ENCODE measurements around the gene CACFD1.
A peak's percentile ranks its signal among the peaks of the same experiment; 100 is the strongest.

Gene CACFD1

DNA sequence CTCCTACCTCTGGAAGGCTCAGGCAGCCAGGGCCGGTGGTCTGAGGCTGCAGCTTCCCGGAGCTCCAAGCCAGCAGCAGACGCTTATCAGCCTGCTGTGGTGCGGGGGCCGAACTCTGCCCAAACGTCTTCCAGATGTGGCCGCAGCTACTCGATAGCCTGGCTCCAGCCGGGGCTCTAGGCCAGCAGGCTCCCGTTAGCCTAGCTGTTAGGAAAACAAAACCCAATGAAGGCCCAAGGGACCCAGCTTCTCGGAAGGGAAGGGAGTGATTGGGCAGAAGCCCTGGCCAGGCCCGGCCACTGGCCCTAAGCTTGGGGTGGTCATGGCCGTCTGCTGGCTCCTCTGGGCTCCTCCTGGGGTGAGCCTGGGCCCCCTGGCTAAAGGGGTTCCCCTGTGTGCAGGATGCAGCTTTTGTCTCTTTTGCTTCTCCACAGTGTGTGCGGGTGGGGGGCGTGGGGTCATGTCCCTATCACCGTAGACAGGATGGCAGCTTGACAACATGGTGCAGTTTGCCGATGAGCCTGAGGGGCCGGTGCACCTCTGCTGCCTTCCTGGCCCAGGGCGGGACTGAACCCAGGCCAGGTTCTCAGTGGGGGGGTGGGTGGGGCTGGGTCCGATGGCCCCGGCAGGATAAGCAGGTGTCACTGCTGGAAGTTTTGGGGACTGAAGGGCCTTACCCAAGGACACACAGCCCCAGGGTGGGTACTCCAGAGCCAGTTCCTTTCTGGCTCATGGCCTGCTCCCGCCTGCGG lies 46.3 kb downstream of the CACFD1 start:
- no peak for DNase-seq

GRCh38 chr9:133506653-133507038 lies 46.9 kb downstream of the CACFD1 start:
- no peak for DNase-seq

DNA sequence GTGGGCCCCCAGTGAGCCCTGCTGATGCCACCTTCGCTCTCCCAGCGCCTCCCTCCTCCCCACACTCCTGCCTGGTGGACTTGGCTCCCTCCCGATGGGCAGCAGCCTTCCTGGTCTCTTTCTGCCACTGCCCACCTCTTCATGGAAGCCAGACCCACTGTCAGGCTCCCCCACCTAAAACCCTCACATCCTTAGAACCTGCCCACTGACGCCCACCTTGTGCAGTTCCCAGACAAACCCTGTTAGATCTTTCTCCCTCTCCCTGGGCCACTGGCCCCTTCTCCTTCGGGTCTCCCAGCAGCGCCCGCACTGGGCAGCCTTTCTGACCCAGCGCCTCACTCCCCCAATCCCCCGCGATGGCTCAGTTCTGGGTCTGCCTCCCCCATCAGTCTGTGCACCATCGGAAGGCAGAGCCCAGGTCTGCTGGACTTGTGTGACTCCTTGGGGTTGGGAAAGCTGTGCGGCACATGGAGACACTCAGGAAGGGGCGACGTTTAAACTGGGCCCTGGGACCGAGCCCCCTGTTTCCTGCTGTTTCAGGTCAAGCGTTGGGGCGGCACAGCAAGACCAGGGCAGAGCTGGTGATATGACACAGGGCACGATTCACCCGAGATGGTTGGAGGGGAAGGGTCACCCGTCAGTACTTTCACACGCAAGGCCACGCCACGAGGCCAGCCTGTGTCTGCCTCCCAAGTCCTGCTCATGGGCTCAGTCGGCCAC lies 47.6 kb downstream of the CACFD1 start:
- no peak for DNase-seq

DNA sequence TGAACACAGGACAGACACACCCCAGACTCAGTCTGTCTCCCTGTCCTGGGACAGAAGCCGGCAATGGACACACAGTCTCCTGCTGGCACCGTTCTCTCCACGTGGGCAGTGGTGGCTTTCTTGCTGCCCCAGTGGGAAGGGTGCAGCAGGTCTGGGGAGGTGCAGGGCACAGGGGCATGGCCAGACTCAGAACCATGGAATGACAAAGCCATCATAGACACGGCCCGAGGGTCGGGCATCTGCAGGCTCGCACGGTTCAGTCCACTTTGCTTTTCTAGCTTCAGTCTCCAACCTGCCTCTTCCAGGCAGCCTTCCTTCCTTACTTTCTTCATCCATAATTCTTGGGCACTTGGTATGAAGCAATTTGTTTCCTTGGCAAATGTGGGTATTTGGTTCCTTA lies 48.3 kb downstream of the CACFD1 start:
- DNase-seq = no peak

- DNase-seq = peak; percentile 66
Observed at GRCh38 chr9:133509179-133510083, 49.7 kb downstream of the CACFD1 start.

DNA sequence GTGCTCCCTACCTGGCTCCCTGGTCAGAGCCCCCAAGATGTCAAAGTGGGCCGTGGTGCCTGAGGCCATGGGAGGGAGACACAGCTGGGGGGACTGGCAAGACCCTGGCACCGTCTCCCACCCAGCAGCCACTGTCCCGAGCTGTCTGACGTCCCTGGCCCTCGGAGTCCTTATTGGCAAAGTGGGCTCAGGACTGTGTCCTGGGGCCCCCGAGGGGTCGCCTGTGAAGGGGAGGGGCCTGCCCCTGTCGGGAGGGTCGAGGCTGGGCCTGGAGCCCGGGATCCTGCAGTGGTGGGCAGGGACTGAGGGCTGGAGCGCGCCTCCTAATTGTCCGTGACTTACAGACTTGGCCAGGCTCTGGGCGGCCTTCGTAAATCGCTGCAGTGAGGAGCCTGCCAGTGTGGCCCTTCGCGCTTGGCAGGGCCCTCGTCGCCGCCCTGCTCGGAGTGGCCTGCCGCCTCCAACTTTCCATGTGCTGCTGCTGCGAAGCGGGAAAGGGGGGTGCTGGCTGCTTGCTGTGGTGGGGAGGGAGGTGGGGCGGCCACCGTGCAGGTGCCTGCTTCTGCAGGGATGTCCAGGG lies 51.2 kb downstream of the CACFD1 start:
- no peak for DNase-seq

- DNase-seq = no peak
Observed at GRCh38 chr9:133511607-133512006, 51.8 kb downstream of the CACFD1 start.

DNA sequence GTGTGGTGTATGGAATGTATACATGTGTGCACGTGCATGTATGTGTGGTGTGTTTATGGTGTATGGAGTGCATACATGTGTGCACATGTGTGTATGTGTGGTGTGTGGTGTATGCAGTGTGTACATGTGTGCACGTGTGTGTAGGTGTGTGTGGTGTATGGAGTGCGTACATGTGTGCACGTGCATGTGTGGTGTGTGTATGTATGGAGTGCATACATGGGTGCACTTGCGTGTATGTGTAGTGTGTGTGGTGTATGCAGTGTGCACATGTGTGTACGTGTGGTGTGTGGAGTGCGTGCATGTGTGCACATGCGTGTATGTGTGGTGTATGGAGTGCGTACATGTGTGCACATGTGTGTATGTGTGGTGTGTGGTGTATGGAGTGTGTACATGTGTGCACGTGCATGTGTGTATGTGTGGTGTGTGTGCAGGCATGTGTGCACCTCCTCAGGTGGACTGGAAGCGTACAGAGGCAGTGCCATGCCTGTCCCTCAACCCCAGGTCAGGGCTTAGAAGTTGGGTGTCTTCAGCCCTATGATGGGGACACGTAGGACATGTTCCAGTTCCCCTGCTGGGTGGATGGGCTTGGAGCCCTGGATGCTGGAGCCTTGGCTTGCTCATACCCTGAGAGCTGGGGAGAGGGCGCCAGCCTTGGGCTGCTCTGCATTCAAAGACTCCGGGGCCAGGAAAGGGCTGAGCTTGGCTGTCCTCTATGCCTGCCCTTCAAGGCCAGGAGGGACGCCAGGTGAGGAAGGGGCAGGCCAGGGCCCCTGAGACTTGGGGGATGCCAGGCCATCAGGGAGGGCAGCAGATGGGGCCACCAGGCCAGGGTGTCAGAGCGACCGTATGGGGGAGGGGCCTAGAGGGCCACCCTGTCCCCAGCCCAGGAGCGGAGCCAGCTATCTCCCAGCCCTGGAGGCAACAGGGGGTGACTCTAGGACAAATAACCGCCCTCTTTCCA lies 52.8 kb downstream of the CACFD1 start:
- no peak for DNase-seq

GRCh38 chr9:133513214-133514100 lies 53.7 kb downstream of the CACFD1 start:
- no peak for DNase-seq

DNA sequence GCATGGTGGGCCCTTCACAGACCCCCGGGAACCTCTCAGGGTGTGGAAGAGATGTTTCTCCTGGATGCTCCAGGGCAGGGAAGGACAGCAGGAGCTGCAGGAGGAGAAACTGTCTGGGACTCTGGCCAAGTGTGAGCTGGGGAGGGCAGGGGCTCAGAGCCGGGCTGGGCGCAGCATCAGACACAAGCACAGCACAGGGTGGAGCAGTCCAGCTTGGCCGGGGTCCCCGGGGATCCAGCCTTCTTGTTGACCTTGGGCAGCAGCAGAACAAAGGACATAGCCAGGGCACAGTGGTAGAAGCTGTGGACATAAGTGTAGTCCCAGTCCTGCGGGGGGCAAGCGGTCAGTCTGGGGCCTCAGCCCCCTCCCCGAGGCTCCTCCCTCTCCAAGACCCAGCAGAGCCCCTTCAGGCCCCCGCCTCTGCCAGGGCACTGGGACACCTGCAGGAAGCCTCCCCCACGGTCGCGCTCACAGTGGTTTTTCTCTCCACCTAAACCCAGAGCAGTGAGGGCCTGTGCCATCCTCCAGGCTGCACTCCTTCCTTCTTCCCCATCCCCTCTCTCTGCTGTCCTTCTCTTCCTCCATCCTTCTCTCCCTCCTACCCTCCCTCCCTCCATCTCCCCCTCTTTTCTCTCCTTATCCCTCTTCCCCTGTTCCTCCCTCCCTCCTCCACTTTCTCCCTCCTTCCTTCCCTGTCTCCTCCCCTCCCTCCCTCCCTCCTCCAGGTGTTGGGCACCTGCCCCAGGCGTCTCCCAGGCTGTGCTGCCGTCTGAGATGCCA lies 54.9 kb downstream of the CACFD1 start:
- DNase-seq = no peak

- no peak for DNase-seq
Observed at GRCh38 chr9:133515240-133515610, 55.4 kb downstream of the CACFD1 start.

DNA sequence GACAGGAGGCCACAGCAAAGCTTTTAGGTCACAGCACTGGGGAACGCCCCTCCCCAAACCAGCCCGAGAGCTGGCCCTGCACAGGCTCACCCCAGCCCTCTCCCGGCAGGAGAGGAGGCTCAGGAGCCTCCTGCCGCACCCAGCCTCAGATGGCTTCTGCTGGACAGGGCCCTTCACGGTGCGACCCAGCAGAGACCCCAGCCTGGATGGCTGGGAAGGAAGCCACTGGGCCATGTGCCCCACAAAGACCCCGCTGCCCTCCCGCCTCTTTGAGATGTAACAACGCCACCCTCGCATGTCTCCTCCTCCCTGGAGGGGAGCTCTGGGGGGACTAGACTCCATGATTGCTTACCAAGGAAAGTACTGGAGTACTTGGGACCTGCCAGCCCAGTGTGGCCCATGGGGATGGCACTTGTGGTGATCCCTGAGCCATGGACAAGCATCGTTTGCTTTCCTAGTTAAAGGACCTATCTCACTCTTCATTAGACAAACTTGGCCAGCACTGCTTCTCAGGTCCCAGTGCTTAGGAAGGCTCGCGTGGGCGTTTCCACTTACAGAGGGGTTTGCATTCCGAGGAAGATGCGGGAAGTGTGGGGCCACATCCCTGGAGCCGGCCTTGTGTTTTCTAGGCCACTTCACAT lies 56.0 kb downstream of the CACFD1 start:
- no peak for DNase-seq

- no peak for DNase-seq
Observed at GRCh38 chr9:133516256-133516960, 56.6 kb downstream of the CACFD1 start.

DNA sequence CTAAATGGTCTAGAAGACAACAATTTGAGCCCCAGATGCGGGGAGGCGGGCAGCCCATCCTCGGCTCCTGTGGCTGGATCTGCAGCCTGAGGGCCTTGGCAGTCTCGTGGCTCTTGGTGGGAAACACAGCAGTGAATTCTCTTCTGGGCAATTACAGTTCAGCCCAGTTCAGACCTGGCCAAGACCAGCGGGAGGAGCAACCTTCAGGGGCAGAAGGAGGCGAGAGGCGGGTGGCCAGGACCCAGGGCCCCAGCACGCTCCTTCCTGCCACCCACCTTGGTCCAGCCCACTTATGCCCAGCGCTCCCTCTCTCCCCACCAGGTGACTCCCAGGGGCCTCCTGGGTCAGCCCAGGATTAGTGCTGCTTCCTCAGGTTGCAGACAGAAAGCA lies 57.2 kb downstream of the CACFD1 start:
- no peak for DNase-seq

DNA sequence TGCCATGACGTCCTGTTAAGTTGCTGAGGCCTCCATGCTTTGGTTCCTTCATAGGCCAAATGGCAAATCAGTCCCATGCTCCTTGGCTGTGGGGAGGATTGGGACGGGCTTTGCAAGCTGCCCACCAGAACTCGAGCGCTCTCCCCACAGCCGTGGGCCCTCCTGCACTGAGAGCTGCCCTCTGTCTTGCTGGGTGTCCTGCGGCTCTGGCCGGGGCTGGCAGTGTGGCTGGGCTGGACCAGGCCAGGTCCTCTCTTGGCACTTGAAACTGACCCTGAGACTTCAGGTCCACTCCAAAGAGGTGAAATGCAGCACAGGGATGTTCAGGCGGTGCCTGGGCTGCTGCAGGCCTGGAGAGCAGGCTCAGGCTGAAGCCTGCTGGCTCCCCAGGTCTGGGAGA lies 57.9 kb downstream of the CACFD1 start:
- no peak for DNase-seq

DNA sequence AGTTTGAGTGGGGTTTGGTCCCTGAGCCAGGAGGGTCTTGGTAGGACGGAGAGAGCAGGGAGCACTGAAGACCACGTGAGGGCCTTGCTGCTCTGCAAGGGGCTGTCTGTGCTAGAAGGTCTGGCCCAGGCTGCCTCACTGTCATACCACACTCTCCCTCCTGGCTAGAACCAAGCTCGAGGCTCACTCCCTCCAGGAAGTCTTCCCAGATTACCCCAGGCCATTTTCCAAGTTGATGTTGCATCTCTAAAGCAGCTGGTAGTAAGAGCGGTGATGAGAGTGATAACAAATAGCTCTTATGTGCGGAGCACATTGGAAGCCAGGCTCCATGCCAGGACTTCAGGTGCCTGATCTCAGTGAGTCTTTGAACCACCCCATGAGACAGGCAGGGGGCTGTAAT lies 58.4 kb downstream of the CACFD1 start:
- no peak for DNase-seq

DNA sequence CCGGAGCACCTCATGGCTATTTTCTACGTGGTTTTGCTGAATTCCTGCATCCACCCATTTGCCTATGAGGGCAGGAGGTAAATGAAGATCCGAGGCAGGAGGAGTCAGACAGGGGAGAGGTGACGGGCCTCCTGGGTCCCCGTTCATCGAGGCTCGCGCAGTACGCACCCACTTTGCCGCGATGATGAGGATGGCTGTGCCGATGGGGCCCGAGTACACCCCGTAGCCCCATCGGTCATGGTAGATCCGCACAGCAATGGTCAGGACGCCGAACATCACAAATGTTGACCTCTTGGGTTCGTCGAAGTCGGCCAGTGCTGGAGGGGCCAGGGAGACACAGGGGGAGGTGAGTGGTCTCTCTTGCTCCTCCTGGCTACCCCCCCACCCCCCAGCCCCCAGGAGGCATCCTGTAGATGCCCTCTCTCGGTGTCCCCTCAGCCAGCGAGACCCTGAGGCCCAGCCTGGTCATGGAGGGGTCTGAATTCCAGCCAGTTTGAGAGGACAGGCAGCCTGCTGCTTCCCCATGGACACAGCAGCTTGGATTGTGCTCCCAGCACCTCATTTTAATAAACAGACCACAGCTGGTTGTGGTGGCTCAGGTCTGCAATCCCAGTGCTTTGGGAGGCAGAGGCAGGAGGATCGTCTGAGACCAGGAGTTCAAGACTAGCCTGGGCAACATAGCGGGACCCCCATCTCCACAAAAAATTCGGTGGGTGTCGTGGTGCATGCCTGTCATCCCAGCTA lies 59.1 kb downstream of the CACFD1 start:
- no peak for DNase-seq

- DNase-seq = no peak
Observed at GRCh38 chr9:133519693-133520092, 59.9 kb downstream of the CACFD1 start.

Measured in CD4-positive, alpha-beta T cell treated with Interleukin-17A for 4 hours (primary cell).